Nephron (organoid): ENCODE results near the gene ATXN7L3.

Experiments
- H3K27ac Mint-ChIP-seq, 3 experiments: 2 replicates each; pipeline ENCODE4 v1.8.0; 2020; ENCODE audit warnings: mixed read lengths in 3 of 3, mild to moderate bottlenecking in 2 of 3, moderate library complexity in 1 of 3
- H3K27me3 Mint-ChIP-seq: 2 replicates; pipeline ENCODE4 v1.8.0; 2021; ENCODE audit warnings: low read depth, mild to moderate bottlenecking, moderate library complexity, mixed read lengths
- H3K36me3 Mint-ChIP-seq: 2 replicates; pipeline ENCODE4 v1.8.0; 2020; ENCODE audit warnings: low read depth, mixed read lengths
- H3K4me1 Mint-ChIP-seq: 2 replicates; pipeline ENCODE4 v1.8.0; 2020; ENCODE audit warnings: mixed read lengths
- H3K4me3 Mint-ChIP-seq, 3 experiments: 2 replicates each; pipeline ENCODE4 v1.8.0; 2020; ENCODE audit warnings: mild to moderate bottlenecking in 3 of 3, mixed read lengths in 3 of 3, moderate library complexity in 2 of 3
- H3K9me3 Mint-ChIP-seq: 2 replicates; pipeline ENCODE4 v1.8.0; 2020; ENCODE audit warnings: mixed read lengths
- TF ChIP-seq, protein P1 (sequence below), 3 experiments: fragments of 200-600 bp; sonication (generic); IDR thresholded peaks; one replicate each; pipeline ENCODE4 v1.5.0; 2021; ENCODE audit warnings: antibody characterized with exemption in 3 of 3; ENCODE audit not compliant: unreplicated experiment in 3 of 3

ATXN7L3 gene

DNA sequence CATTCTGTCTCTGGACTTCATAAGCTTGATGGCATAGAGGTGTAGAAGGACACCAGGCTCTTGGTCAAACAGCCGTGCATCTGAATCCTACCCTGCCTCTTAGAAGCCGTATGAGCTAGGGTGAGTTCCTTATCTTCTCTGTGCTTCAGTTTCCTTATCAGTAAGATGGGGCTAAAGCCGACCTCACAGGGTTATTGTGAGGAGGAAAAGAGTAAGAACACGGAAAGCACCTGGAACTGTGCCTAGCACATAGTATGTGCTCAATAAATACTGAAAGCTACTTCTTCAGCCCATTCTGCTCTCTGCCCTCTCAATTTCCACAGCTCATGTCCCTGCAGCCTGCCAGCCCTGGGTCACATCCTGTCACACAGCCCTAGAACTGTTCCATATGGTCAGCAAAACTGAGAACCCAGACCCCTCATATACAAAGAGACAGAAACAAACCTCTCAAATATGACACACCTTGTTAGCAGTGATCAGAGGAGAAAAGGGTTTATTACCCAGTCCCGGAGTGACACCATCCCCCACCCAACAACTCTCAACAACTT, 36.8 kb upstream of the ATXN7L3 start:
- no peaks in the 10 kb centered on the region for H3K9me3 Mint-ChIP-seq
- peaks cover 7% of the 10 kb centered on the region for H3K4me1 Mint-ChIP-seq
- no peaks in the 10 kb centered on the region for H3K36me3 Mint-ChIP-seq
- no peaks in the 10 kb centered on the region for H3K27me3 Mint-ChIP-seq
- TF ChIP-seq, protein P1, sequence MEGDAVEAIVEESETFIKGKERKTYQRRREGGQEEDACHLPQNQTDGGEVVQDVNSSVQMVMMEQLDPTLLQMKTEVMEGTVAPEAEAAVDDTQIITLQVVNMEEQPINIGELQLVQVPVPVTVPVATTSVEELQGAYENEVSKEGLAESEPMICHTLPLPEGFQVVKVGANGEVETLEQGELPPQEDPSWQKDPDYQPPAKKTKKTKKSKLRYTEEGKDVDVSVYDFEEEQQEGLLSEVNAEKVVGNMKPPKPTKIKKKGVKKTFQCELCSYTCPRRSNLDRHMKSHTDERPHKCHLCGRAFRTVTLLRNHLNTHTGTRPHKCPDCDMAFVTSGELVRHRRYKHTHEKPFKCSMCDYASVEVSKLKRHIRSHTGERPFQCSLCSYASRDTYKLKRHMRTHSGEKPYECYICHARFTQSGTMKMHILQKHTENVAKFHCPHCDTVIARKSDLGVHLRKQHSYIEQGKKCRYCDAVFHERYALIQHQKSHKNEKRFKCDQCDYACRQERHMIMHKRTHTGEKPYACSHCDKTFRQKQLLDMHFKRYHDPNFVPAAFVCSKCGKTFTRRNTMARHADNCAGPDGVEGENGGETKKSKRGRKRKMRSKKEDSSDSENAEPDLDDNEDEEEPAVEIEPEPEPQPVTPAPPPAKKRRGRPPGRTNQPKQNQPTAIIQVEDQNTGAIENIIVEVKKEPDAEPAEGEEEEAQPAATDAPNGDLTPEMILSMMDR (IDR thresholded peaks at IDR 0.05; ENCODE audit: unreplicated experiment in 3 of 3), result no peak
- no peak overlapping the region for H3K27ac Mint-ChIP-seq
- no peak overlapping the region for H3K4me3 Mint-ChIP-seq

DNA sequence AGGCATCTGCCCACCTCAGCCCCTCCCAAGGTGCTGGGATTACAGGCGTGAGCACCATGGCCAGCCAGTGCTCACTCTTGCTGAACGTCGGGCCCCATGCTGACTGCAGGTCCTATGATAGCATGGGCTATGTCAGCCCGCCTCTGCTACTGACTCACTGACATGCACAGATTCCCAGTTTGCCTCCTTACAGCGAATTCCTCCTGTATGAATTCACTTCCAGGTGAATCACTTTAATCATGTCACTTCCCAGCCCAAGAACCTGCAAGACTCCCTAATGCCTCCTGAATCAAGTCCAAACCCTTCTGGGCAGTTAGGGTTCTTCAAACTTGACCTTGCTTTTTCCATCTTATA, 35.9 kb upstream of the ATXN7L3 start:
- H3K27me3 Mint-ChIP-seq, result no peaks in the 10 kb centered on the region
- no peaks in the 10 kb centered on the region for H3K36me3 Mint-ChIP-seq
- TF ChIP-seq, protein P1 (IDR thresholded peaks at IDR 0.05; ENCODE audit: unreplicated experiment in 3 of 3), result no peak
- peak overlapping the region in 1 of 3 experiments; percentile 11 for H3K27ac Mint-ChIP-seq
- H3K4me1 Mint-ChIP-seq, result peaks cover 7% of the 10 kb centered on the region
- H3K4me3 Mint-ChIP-seq, result no peak overlapping the region
- no peaks in the 10 kb centered on the region for H3K9me3 Mint-ChIP-seq

DNA sequence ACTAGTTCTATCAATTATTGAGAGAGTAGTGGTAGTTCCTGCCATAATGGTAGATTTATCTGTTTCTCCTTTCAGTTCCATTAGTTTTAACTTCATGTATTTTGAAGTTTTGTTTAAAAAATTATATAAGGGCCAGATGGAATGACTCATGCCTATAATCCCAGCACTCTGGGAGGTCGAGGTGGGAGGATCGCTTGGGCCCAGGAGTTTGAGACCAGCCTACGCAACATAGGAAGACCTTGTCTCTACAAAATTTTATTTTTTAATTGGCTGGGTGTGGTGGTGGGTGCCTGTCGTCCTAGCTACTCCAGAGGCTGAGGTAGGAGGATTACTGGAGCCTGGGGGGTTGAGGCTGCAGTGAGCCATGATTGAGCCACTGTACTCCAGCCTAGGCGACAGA, 33.9 kb upstream of the ATXN7L3 start:
- Mint-ChIP-seq H3K4me3 (no peak overlapping the region), H3K27ac (no peak overlapping the region), H3K4me1 (peaks cover 7% of the 10 kb centered on the region), H3K36me3 (no peaks in the 10 kb centered on the region), H3K9me3 (no peaks in the 10 kb centered on the region), H3K27me3 (no peaks in the 10 kb centered on the region)
- TF ChIP-seq, protein P1 (IDR thresholded peaks at IDR 0.05; ENCODE audit: unreplicated experiment in 3 of 3), result no peak

DNA sequence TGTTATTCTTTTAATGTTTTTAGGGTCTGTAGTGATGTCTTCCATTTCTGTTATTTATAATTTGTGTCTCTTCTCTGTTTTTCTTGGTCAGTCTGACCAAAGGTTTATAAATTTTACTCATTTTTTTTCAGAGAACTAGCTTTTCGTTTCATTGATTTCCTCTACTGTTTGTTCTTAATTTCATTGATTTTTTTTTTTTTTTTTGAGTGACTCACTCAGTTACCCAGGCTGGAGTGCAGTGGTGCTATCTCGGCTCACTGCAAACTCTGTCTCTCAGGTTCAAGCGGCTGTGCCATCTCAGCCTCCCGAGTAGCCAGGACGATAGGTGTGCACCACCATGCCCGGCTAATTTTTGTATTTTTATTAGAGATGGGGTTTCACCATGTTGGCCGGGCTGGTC, 32.4 kb upstream of the ATXN7L3 start:
- H3K27ac Mint-ChIP-seq, result no peak overlapping the region
- no peaks in the 10 kb centered on the region for H3K27me3 Mint-ChIP-seq
- H3K4me1 Mint-ChIP-seq, result peaks cover 7% of the 10 kb centered on the region
- H3K36me3 Mint-ChIP-seq, result no peaks in the 10 kb centered on the region
- H3K9me3 Mint-ChIP-seq, result no peaks in the 10 kb centered on the region
- TF ChIP-seq, protein P1 (IDR thresholded peaks at IDR 0.05; ENCODE audit: unreplicated experiment in 3 of 3), result no peak
- no peak overlapping the region for H3K4me3 Mint-ChIP-seq

DNA sequence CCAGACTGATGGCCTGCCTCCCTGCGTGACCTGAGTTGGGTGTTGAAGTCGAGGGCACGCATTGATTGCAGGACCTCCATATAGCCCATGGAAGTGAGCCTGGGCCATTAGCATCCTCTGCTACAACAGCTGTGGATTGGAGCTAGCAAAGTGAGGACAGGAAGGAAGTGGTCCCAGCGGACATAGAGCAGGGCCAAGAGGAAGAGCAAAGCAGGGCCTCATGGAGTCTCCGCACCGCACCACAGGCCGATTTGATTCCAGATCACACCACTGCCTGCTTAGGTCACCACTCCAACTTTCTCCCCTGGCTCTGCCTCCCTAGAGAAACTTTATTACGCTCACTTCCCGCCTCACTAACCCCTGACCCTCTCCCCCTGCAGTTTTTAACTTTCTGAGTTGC, 30.5 kb upstream of the ATXN7L3 start:
- Mint-ChIP-seq H3K9me3 (no peaks in the 10 kb centered on the region), H3K27me3 (no peaks in the 10 kb centered on the region), H3K36me3 (no peaks in the 10 kb centered on the region), H3K4me1 (peaks cover 4% of the 10 kb centered on the region), H3K4me3 (no peak overlapping the region), H3K27ac (peak overlapping the region in 2 of 3 experiments; percentile 40 to 45)
- TF ChIP-seq, protein P1 (IDR thresholded peaks at IDR 0.05; ENCODE audit: unreplicated experiment in 3 of 3), result no peak

DNA sequence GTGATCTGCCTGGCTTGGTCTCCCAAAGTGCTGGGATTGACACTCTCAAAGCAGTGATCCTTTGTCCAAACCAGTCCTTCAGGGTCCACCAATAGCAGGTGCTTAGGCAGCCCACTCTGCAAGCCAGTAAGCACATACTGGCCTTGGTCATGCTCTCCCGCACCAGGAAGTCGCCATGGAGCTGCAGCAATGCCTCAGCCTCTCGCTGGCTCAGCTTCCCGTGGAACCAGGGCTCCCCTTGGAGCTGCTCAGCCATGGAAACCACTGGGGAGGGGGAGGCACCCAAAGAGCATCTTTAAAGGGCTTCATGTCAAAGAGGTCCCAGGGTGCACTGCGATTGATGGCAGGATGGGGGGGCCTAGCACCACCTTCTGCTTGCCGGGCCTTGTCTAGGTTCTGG, 29.4 kb upstream of the ATXN7L3 start:
- H3K36me3 Mint-ChIP-seq, result no peaks in the 10 kb centered on the region
- H3K4me1 Mint-ChIP-seq, result no peaks in the 10 kb centered on the region
- H3K27me3 Mint-ChIP-seq, result no peaks in the 10 kb centered on the region
- TF ChIP-seq, protein P1 (IDR thresholded peaks at IDR 0.05; ENCODE audit: unreplicated experiment in 3 of 3), result no peak
- H3K4me3 Mint-ChIP-seq, result no peak overlapping the region
- H3K27ac Mint-ChIP-seq, result no peak overlapping the region
- no peaks in the 10 kb centered on the region for H3K9me3 Mint-ChIP-seq
